ENCODE measurements around the gene CYRIA.

Gene CYRIA

GRCh38 chr2:16655905-16656642, 9.6 kb downstream of the CYRIA start:
- no peak overlapping the region for H3K27ac ChIP-seq
- no peak for TF ChIP-seq CTCF (conservative IDR thresholded peaks at IDR 0.05)

- no peak for TF ChIP-seq CTCF (conservative IDR thresholded peaks at IDR 0.05)
- H3K27ac ChIP-seq: no peak overlapping the region
These were observed 10.2 kb downstream of the CYRIA start for GRCh38 chr2:16655445-16655837.

- no peak overlapping the region for H3K27ac ChIP-seq
- TF ChIP-seq CTCF (conservative IDR thresholded peaks at IDR 0.05): no peak
These were observed 10.7 kb downstream of the CYRIA start for GRCh38 chr2:16654833-16655444.

- TF ChIP-seq CTCF (conservative IDR thresholded peaks at IDR 0.05): no peak
- peak overlapping the region; percentile 59 for H3K27ac ChIP-seq
These were observed 11.8 kb downstream of the CYRIA start for GRCh38 chr2:16653799-16654198.

- TF ChIP-seq CTCF (conservative IDR thresholded peaks at IDR 0.05): no peak
- peak overlapping the region; percentile 59 for H3K27ac ChIP-seq
These were observed 12.6 kb downstream of the CYRIA start for GRCh38 chr2:16653083-16653375.

- H3K27ac ChIP-seq: peak overlapping the region; percentile 59
- TF ChIP-seq CTCF (conservative IDR thresholded peaks at IDR 0.05): no peak
These were observed 13.1 kb downstream of the CYRIA start for GRCh38 chr2:16652296-16653082.
